ENCODE data around the gene GNG5.
A peak's percentile ranks its signal among the peaks of the same experiment; 100 is the strongest.
"Not testable (repeated sequence)": the region's sequence is repeated elsewhere in the genome, so short reads cannot be mapped to it uniquely, and the experiment has no call there.

The GNG5 gene

GRCh38 chr1:84481317-84481716 lies 25.1 kb downstream of the GNG5 start:
- no peak for DNase-seq

- no peak for DNase-seq
These were observed 25.7 kb downstream of the GNG5 start for GRCh38 chr1:84480650-84481049.

GRCh38 chr1:84479998-84480397 lies 26.4 kb downstream of the GNG5 start:
- DNase-seq: no peak

GRCh38 chr1:84478876-84479868 lies 27.2 kb downstream of the GNG5 start, which contains the start of gene RPF1:
Gene RPF1 (plus strand): TSS chr1:84479266. CDS start chr1:84479282, 16 bp downstream.
- peak; percentile 79 for DNase-seq

- no peak for DNase-seq
These were observed 30.2 kb downstream of the GNG5 start for GRCh38 chr1:84476225-84476624.

GRCh38 chr1:84467298-84467697 lies 39.1 kb downstream of the GNG5 start:
- no peak for DNase-seq

- no peak for DNase-seq
These were observed 44.3 kb downstream of the GNG5 start for GRCh38 chr1:84462118-84462517.

- no peak for DNase-seq
These were observed 53.9 kb downstream of the GNG5 start for GRCh38 chr1:84452436-84452835.

GRCh38 chr1:84450910-84451309 lies 55.5 kb downstream of the GNG5 start:
- DNase-seq: no peak

- not testable (repeated sequence) for DNase-seq
These were observed 57.7 kb downstream of the GNG5 start for GRCh38 chr1:84448704-84449103.
